GM12878 (cell line): ENCODE measurements around the gene PSMD11. TPM values are rescaled to one million over a fixed set of nuclear protein-coding genes. Genes with fewer than 3 reads are reported as not detected.

Experiments used
- ATF2 ChIP-seq: IDR thresholded peaks from 2 replicates; pipeline ENCODE4 v1.6.1; 2012; ENCODE audit warnings: low read length, inconsistent platforms
- ATF7 ChIP-seq: fragments of 450-650 bp; IDR thresholded peaks from 2 replicates; pipeline ENCODE4 v1.6.1; 2016; ENCODE audit warnings: low read depth, mild to moderate bottlenecking
- CBX3 ChIP-seq: fragments of 200-600 bp; sonication (generic); IDR thresholded peaks from 2 replicates; pipeline ENCODE4 v1.6.1; 2016; ENCODE audit warnings: low read depth, borderline replicate concordance
- CREB1 ChIP-seq: IDR thresholded peaks from 2 replicates; pipeline ENCODE4 v1.6.1; 2012; ENCODE audit warnings: low read depth, mild to moderate bottlenecking, inconsistent platforms
- GATAD2B ChIP-seq: fragments of 450-650 bp; conservative IDR thresholded peaks from 2 replicates; pipeline ENCODE4 v1.6.1; 2017; ENCODE audit warnings: low read depth, mild to moderate bottlenecking, moderate library complexity
- HDAC2 ChIP-seq: fragments of 200-600 bp; sonication (generic); IDR thresholded peaks from 2 replicates; pipeline ENCODE4 v1.6.1; 2017
- HDGF ChIP-seq: fragments of 450-650 bp; IDR thresholded peaks from 2 replicates; pipeline ENCODE4 v1.6.1; 2016; ENCODE audit warnings: antibody characterized with exemption
- IRF5 ChIP-seq: fragments of 450-650 bp; IDR thresholded peaks from 2 replicates; pipeline ENCODE4 v1.6.1; 2017; ENCODE audit warnings: borderline replicate concordance
- LARP7 ChIP-seq: fragments of 450-650 bp; IDR thresholded peaks from 2 replicates; pipeline ENCODE4 v1.6.1; 2017; ENCODE audit warnings: mild to moderate bottlenecking
- MXI1 ChIP-seq: fragments of 150-350 bp; IDR thresholded peaks from 2 replicates; pipeline ENCODE4 v1.6.1; 2011; ENCODE audit warnings: low read depth, mild to moderate bottlenecking, inconsistent platforms, low read length, improper control_type of control experiment
- NKRF ChIP-seq: fragments of 450-650 bp; conservative IDR thresholded peaks from 2 replicates; pipeline ENCODE4 v1.6.1; 2017; ENCODE audit warnings: mild to moderate bottlenecking, moderate library complexity
- NR2F1 ChIP-seq: fragments of 450-650 bp; conservative IDR thresholded peaks from 2 replicates; pipeline ENCODE4 v1.6.1; 2017; ENCODE audit warnings: mild to moderate bottlenecking
- RELA ChIP-seq: fragments of 450-650 bp; IDR thresholded peaks from 2 replicates; pipeline ENCODE4 v1.8.0; 2014; ENCODE audit warnings: borderline replicate concordance; ENCODE audit not compliant: partially characterized antibody
- SMAD5 ChIP-seq: IDR thresholded peaks from 2 replicates; pipeline ENCODE4 v1.6.1; 2016; ENCODE audit warnings: antibody characterized with exemption, low read depth
- SP1 ChIP-seq: IDR thresholded peaks from one replicate; pipeline ENCODE4 v1.6.1; 2011; ENCODE audit warnings: low read depth, low read length
- TARDBP ChIP-seq: IDR thresholded peaks from 2 replicates; pipeline ENCODE4 v1.6.1; 2016; ENCODE audit warnings: borderline replicate concordance
- TCF7 ChIP-seq: IDR thresholded peaks from 2 replicates; pipeline ENCODE4 v1.6.1; 2014; ENCODE audit warnings: antibody characterized with exemption, borderline replicate concordance
- ZBED1 ChIP-seq: IDR thresholded peaks from 2 replicates; pipeline ENCODE4 v1.6.1; 2016; ENCODE audit warnings: borderline replicate concordance
- ZNF24 ChIP-seq: fragments of 450-650 bp; IDR thresholded peaks from 2 replicates; pipeline ENCODE4 v1.6.1; 2017; ENCODE audit warnings: antibody characterized with exemption, mild to moderate bottlenecking
- ZNF622 ChIP-seq: fragments of 450-650 bp; IDR thresholded peaks from 2 replicates; pipeline ENCODE4 v1.6.1; 2017; ENCODE audit warnings: mild to moderate bottlenecking, inconsistent platforms
- ZSCAN29 ChIP-seq: fragments of 450-650 bp; IDR thresholded peaks from 2 replicates; pipeline ENCODE4 v1.6.1; 2017; ENCODE audit warnings: mild to moderate bottlenecking, moderate library complexity
- polyA plus RNA-seq, 11 experiments: library from polyadenylated mRNA; depleted of rRNA in 4 of 11; unstranded in 6 of 11; stranded (reverse) in 5 of 11; fragments of >200 nt; fragmentation: Nextera tagmentation in 4 of 11; fragmentation: Illumina TruSeq in 1 of 11; extraction: Ambion mirVana in 4 of 11; extraction: Trizol in 1 of 11; gene quantifications; 1 replicate in 1 of 11; 2 replicates in 10 of 11; pipeline versions ENCODE4 v1.2.1 to v1.2.3, GENCODE V29; 2011 to 2016; ENCODE audit warnings: inconsistent platforms in 2 of 11, missing spikeins in 2 of 11, low read depth in 1 of 11
- total RNA-seq, 4 experiments: library from RNA; depleted of rRNA in 3 of 4; stranded (reverse); fragments of >200 nt in 3 of 4; fragmentation: Illumina TruSeq in 1 of 4; extraction: Trizol in 1 of 4; gene quantifications; 2 replicates each; pipeline versions ENCODE4 v1.2.1 to v1.2.3, GENCODE V29; 2013 to 2021
- TF ChIP-seq, protein P1 (sequence below): IDR thresholded peaks from 2 replicates; pipeline ENCODE4 v1.6.1; 2012; ENCODE audit warnings: low read depth, low read length, improper control_type of control experiment
- TF ChIP-seq, protein P2 (sequence below): fragments of 450-650 bp; formaldehyde crosslinking; IDR thresholded peaks from 2 replicates; pipeline ENCODE4 v1.4.0; 2020; ENCODE audit warnings: mild to moderate bottlenecking, moderate library complexity

The PSMD11 gene
- total and polyA plus RNA-seq, 10 of the 15 experiments (the other 5 are each of a cell fraction or from before 2014, with no cell fraction given), result 84.1 to 319 (median 120) TPM

DNA sequence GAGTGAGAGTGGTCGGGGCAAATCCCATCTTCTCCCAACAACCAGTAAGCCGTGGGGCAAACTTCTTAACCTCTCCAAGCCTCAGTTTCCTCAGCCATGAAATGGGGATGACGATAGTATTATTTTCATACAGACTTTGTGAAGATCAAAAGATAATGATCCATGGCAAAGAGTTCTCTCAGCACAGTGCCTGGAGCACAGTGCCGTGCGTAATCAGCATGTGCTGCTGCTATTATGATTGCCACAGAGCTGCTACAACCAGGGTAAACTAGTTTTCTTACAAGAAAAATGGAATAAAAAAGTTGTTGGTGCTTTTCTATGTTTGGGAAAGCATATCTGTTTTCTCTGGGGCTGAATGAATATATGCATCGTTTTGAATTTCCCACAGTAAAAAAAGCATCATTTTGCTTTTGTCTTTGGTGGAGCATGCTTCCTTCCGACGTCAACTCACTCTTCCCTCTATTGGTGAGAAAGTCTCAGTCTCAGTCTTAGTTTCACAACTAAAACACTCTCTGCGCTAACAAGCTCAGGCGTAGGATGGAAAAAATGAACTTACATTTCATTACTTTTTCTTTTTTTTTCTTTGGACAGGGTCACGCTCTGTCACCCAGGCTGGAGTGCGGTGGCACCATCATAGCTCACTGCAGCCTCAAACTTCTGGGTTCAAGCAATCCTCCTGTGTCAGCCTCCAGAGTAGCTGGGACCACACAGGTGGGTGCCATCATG lies 79.7 kb downstream of the PSMD11 start (continued):
- TF ChIP-seq HDAC2, result no peak
- TF ChIP-seq CREB1, result peak; percentile 70
- no peak for TF ChIP-seq SP1
- no peak for TF ChIP-seq HDGF
- peak; percentile 93 for TF ChIP-seq ZNF24
- 0 out of 2 replicates have a peak, but pooled peaks have one; percentile 70 for TF ChIP-seq NR2F1
- peak; percentile 37; the same call in 1 of the 2 replicates for TF ChIP-seq MXI1
- TF ChIP-seq, protein P1, sequence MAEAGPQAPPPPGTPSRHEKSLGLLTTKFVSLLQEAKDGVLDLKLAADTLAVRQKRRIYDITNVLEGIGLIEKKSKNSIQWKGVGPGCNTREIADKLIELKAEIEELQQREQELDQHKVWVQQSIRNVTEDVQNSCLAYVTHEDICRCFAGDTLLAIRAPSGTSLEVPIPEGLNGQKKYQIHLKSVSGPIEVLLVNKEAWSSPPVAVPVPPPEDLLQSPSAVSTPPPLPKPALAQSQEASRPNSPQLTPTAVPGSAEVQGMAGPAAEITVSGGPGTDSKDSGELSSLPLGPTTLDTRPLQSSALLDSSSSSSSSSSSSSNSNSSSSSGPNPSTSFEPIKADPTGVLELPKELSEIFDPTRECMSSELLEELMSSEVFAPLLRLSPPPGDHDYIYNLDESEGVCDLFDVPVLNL, result no peak
- no peak for TF ChIP-seq ZSCAN29
- no peak for TF ChIP-seq RELA
- no peak for TF ChIP-seq TARDBP
- TF ChIP-seq GATAD2B, result peak; percentile 87; the same call in 1 of the 2 replicates
- TF ChIP-seq ATF2, result peak; percentile 95
- no peak for TF ChIP-seq IRF5
- no peak for TF ChIP-seq CBX3
- TF ChIP-seq, protein P2, sequence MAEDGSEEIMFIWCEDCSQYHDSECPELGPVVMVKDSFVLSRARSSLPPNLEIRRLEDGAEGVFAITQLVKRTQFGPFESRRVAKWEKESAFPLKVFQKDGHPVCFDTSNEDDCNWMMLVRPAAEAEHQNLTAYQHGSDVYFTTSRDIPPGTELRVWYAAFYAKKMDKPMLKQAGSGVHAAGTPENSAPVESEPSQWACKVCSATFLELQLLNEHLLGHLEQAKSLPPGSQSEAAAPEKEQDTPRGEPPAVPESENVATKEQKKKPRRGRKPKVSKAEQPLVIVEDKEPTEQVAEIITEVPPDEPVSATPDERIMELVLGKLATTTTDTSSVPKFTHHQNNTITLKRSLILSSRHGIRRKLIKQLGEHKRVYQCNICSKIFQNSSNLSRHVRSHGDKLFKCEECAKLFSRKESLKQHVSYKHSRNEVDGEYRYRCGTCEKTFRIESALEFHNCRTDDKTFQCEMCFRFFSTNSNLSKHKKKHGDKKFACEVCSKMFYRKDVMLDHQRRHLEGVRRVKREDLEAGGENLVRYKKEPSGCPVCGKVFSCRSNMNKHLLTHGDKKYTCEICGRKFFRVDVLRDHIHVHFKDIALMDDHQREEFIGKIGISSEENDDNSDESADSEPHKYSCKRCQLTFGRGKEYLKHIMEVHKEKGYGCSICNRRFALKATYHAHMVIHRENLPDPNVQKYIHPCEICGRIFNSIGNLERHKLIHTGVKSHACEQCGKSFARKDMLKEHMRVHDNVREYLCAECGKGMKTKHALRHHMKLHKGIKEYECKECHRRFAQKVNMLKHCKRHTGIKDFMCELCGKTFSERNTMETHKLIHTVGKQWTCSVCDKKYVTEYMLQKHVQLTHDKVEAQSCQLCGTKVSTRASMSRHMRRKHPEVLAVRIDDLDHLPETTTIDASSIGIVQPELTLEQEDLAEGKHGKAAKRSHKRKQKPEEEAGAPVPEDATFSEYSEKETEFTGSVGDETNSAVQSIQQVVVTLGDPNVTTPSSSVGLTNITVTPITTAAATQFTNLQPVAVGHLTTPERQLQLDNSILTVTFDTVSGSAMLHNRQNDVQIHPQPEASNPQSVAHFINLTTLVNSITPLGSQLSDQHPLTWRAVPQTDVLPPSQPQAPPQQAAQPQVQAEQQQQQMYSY (CRISPR knock-in tag), result 0 out of 2 replicates have a peak, but pooled peaks have one; percentile 34
- no peak for TF ChIP-seq ZNF622
- TF ChIP-seq SMAD5, result peak; percentile 21
- peak; percentile 91 for TF ChIP-seq ATF7
- TF ChIP-seq ZBED1, result peak; percentile 69; the same call in 1 of the 2 replicates
- TF ChIP-seq LARP7, result no peak
- no peak; the same call in 1 of the 2 replicates for TF ChIP-seq TCF7
- peak; percentile 55; the same call in 1 of the 2 replicates for TF ChIP-seq NKRF
